H9 (cell line): Measurements from ENCODE around the gene ZBTB43. TPM values are rescaled to one million over a fixed set of nuclear protein-coding genes. Genes with fewer than 3 reads are reported as not detected.

Experiments used
- DNase-seq: peaks from one replicate; pipeline ENCODE4 v3.0.0-alpha.2; 2017
- H2AFZ ChIP-seq: one replicate; pipeline ENCODE4 v1.6.1; 2013; ENCODE audit warnings: mild to moderate bottlenecking, low read length, control low read depth, moderate library complexity
- H2AK5ac ChIP-seq: 2 replicates; pipeline ENCODE4 v1.6.1; 2013; ENCODE audit warnings: low read length, control low read depth, mixed read lengths; ENCODE audit not compliant: insufficient read length
- H2BK120ac ChIP-seq: one replicate; pipeline ENCODE4 v1.6.1; 2013; ENCODE audit warnings: low read depth, mild to moderate bottlenecking, low read length, control low read depth, inconsistent platforms; ENCODE audit not compliant: poor library complexity, severe bottlenecking
- H2BK12ac ChIP-seq: 2 replicates; pipeline ENCODE4 v1.6.1; 2013; ENCODE audit warnings: low read length, control low read depth, mixed read lengths, low read depth; ENCODE audit not compliant: insufficient read length
- H2BK15ac ChIP-seq: 2 replicates; pipeline ENCODE4 v1.6.1; 2013; ENCODE audit warnings: low read depth, low read length, control low read depth
- H2BK20ac ChIP-seq: one replicate; pipeline ENCODE4 v1.6.1; 2013; ENCODE audit warnings: low read depth, mild to moderate bottlenecking, low read length, control low read depth, inconsistent platforms; ENCODE audit not compliant: poor library complexity, severe bottlenecking
- H2BK5ac ChIP-seq: 2 replicates; pipeline ENCODE4 v1.6.1; 2013; ENCODE audit warnings: low read length, control low read depth, mixed read lengths; ENCODE audit not compliant: insufficient read length
- H3K14ac ChIP-seq: 2 replicates; pipeline ENCODE4 v1.6.1; 2013; ENCODE audit warnings: low read length, control low read depth; ENCODE audit not compliant: insufficient read depth
- H3K18ac ChIP-seq: 2 replicates; pipeline ENCODE4 v1.6.1; 2013; ENCODE audit warnings: low read depth, mild to moderate bottlenecking, mixed read lengths, low read length, control low read depth; ENCODE audit not compliant: insufficient read length
- H3K23ac ChIP-seq: 2 replicates; pipeline ENCODE4 v1.6.1; 2013; ENCODE audit warnings: low read length, control low read depth, mixed read lengths, low read depth; ENCODE audit not compliant: insufficient read length
- H3K23me2 ChIP-seq: 2 replicates; pipeline ENCODE4 v1.6.1; 2013; ENCODE audit warnings: low read depth, mild to moderate bottlenecking, mixed read lengths, low read length, control low read depth; ENCODE audit not compliant: insufficient read length, poor library complexity, severe bottlenecking
- H3K27ac ChIP-seq: 2 replicates; pipeline ENCODE4 v1.5.1; 2013; ENCODE audit warnings: low read length, control low read depth, mixed read lengths, low read depth; ENCODE audit not compliant: insufficient read length
- H3K27me3 ChIP-seq: 2 replicates; pipeline ENCODE4 v1.6.1; 2013; ENCODE audit warnings: low read length, control low read depth, inconsistent platforms; ENCODE audit not compliant: insufficient read depth
- H3K4ac ChIP-seq: 2 replicates; pipeline ENCODE4 v1.6.1; 2013; ENCODE audit warnings: low read depth, mild to moderate bottlenecking, control low read depth, inconsistent platforms, low read length, moderate library complexity
- H3K4me1 ChIP-seq: 2 replicates; pipeline ENCODE4 v1.6.1; 2013; ENCODE audit warnings: low read length, control low read depth, inconsistent platforms; ENCODE audit not compliant: insufficient read depth
- H3K4me2 ChIP-seq: 2 replicates; pipeline ENCODE4 v1.6.1; 2013; ENCODE audit warnings: low read length, control low read depth, mixed read lengths; ENCODE audit not compliant: insufficient read length, insufficient read depth
- H3K56ac ChIP-seq: 2 replicates; pipeline ENCODE4 v1.6.1; 2013; ENCODE audit warnings: low read depth, mild to moderate bottlenecking, mixed read lengths, low read length, control low read depth; ENCODE audit not compliant: insufficient read length
- H3K79me1 ChIP-seq: 2 replicates; pipeline ENCODE4 v1.6.1; 2013; ENCODE audit warnings: low read depth, mild to moderate bottlenecking, moderate library complexity, low read length, control low read depth, inconsistent platforms; ENCODE audit not compliant: insufficient read depth, poor library complexity, severe bottlenecking
- H3K79me2 ChIP-seq: 2 replicates; pipeline ENCODE4 v1.6.1; 2013; ENCODE audit warnings: low read length, control low read depth, inconsistent platforms; ENCODE audit not compliant: insufficient read depth
- H3K9ac ChIP-seq: 2 replicates; pipeline ENCODE4 v1.6.1; 2013; ENCODE audit warnings: low read length, control low read depth, mixed read lengths; ENCODE audit not compliant: insufficient read length; ENCODE audit errors: extremely low read depth
- H3K9me3 ChIP-seq: one replicate; pipeline ENCODE4 v1.6.1; 2013; ENCODE audit warnings: low read depth, low read length, inconsistent platforms; ENCODE audit not compliant: control insufficient read depth
- H3T11ph ChIP-seq: one replicate; pipeline ENCODE4 v1.6.1; 2013; ENCODE audit warnings: mild to moderate bottlenecking, low read length, control low read depth, inconsistent platforms
- H4K20me1 ChIP-seq: one replicate; pipeline ENCODE4 v1.6.1; 2013; ENCODE audit not compliant: control insufficient read depth, insufficient read length, insufficient read depth
- H4K5ac ChIP-seq: 2 replicates; pipeline ENCODE4 v1.6.1; 2013; ENCODE audit warnings: low read depth, mild to moderate bottlenecking, mixed read lengths, low read length, control low read depth; ENCODE audit not compliant: insufficient read length
- H4K8ac ChIP-seq: replicated peaks from 2 replicates; pipeline ENCODE4 v1.6.1; 2013; ENCODE audit warnings: low read length, control low read depth, mixed read lengths, low read depth; ENCODE audit not compliant: insufficient read length
- H4K91ac ChIP-seq: 2 replicates; pipeline ENCODE4 v1.6.1; 2013; ENCODE audit warnings: low read depth, mild to moderate bottlenecking, moderate library complexity, mixed read lengths, low read length, control low read depth; ENCODE audit not compliant: insufficient read length
- H3K27ac Mint-ChIP-seq, 3 experiments: 2 replicates in 2 of 3; 3 replicates in 1 of 3; pipeline ENCODE4 v1.8.0; 2020 to 2021; ENCODE audit warnings: mixed read lengths in 3 of 3, mild to moderate bottlenecking in 1 of 3, moderate library complexity in 1 of 3
- H3K27me3 Mint-ChIP-seq: 2 replicates; pipeline ENCODE4 v1.8.0; 2021; ENCODE audit warnings: low read depth, mild to moderate bottlenecking, moderate library complexity, mixed read lengths
- H3K36me3 Mint-ChIP-seq, 3 experiments: 2 replicates in 2 of 3; 3 replicates in 1 of 3; pipeline ENCODE4 v1.8.0; 2020 to 2021; ENCODE audit warnings: low read depth in 3 of 3, mixed read lengths in 3 of 3; ENCODE audit not compliant: insufficient read depth in 1 of 3
- H3K4me1 Mint-ChIP-seq, 2 experiments: 2 replicates each; pipeline ENCODE4 v1.8.0; 2020; ENCODE audit warnings: mixed read lengths in 2 of 2
- H3K4me3 Mint-ChIP-seq, 2 experiments: 2 replicates in 1 of 2; 3 replicates in 1 of 2; pipeline ENCODE4 v1.8.0; 2020 to 2021; ENCODE audit warnings: mild to moderate bottlenecking in 2 of 2, mixed read lengths in 2 of 2, moderate library complexity in 1 of 2
- H3K9me3 Mint-ChIP-seq, 2 experiments: 2 replicates in 1 of 2; 3 replicates in 1 of 2; pipeline ENCODE4 v1.8.0; 2020; ENCODE audit warnings: mild to moderate bottlenecking in 2 of 2, mixed read lengths in 2 of 2, moderate library complexity in 1 of 2
- WGBS: extraction: QIAGEN DNeasy Blood & Tissue Kit; methylation state at CpG from one replicate; pipeline ENCODE4 v1.1.7; 2013; ENCODE audit warnings: missing lambda C conversion rate, low lambda C conversion rate, mixed read lengths; ENCODE audit not compliant: insufficient read length; ENCODE audit errors: extremely low coverage; 5-methylcytosine and 5-hydroxymethylcytosine counted together
- total RNA-seq: library from RNA; stranded (reverse); gene quantifications from 2 replicates; pipeline ENCODE4 v1.2.1, GENCODE V29; 2021
- TF ChIP-seq, protein P1 (sequence below): fragments of 200-600 bp; sonication (generic); conservative IDR thresholded peaks from 3 replicates; pipeline ENCODE4 v1.8.0; 2021; ENCODE audit warnings: antibody characterized with exemption, mild to moderate bottlenecking

ZBTB43 gene
- total RNA-seq, 1 experiment from 2014 or later, result 15.7 TPM

DNA sequence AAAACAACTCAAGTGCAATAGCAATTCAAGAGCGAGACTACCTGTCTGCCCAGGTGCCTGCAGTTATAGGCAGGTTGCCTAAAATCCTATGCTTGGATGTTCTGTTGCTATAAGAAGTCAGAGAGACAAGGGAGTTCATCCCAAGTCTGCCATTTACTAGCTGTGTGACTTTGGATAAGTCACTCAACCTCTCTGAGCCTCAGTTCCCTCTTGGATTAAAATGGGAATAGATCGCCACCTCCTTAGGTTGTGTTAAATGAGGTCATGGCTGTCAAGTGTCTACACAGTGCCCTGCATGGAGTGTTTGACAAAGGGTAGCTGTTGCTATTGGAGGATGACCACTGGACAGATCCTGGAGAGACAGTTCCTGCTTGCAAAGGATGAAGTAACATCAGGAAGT, 54.3 kb downstream of the ZBTB43 start:
- Histone ChIP-seq H3K79me2 (peaks cover 5% of the 10 kb centered on the region; the same call in 1 of the 2 replicates), H2BK20ac (no peak overlapping the region)
- H3K4me1 Mint-ChIP-seq, result peaks cover 30 to 40% of the 10 kb centered on the region in 2 experiments

More for the DNA sequence above, 54.3 kb downstream of the ZBTB43 start:
- no peaks in the 10 kb centered on the region for H3K79me1 ChIP-seq
- no peak overlapping the region for H3K4me2 ChIP-seq
- WGBS, result no CpG with 5 or more reads among the region's 2 CpGs
- Mint-ChIP-seq H3K27me3 (peaks cover 18% of the 10 kb centered on the region), H3K9me3 (no peaks in the 10 kb centered on the region), H3K27ac (no peak overlapping the region), H3K4me3 (peak overlapping the region; percentile 77 to 86; a peak in 4 of 5 replicates), H3K36me3 (peaks cover 0 to 3% (median 0%) of the 10 kb centered on the region in 3 experiments; a peak in 3 of 7 replicates)
- no peak overlapping the region for H3K27ac ChIP-seq
- no peak overlapping the region for H2AFZ ChIP-seq
- DNase-seq, result no peak
- no peak overlapping the region for H3K14ac ChIP-seq
- no peaks in the 10 kb centered on the region for H3K27me3 ChIP-seq
- H2BK15ac ChIP-seq, result no peak overlapping the region
- no peak overlapping the region for H2BK120ac ChIP-seq
- H3K18ac ChIP-seq, result no peak overlapping the region
- no peak overlapping the region for H4K5ac ChIP-seq
- no peak overlapping the region for H2BK12ac ChIP-seq
- H3K9me3 ChIP-seq, result no peaks in the 10 kb centered on the region
- H2AK5ac ChIP-seq, result no peak overlapping the region
- H4K20me1 ChIP-seq, result no peaks in the 10 kb centered on the region
- no peak overlapping the region for H3T11ph ChIP-seq
- H2BK5ac ChIP-seq, result no peak overlapping the region
- TF ChIP-seq, protein P1, sequence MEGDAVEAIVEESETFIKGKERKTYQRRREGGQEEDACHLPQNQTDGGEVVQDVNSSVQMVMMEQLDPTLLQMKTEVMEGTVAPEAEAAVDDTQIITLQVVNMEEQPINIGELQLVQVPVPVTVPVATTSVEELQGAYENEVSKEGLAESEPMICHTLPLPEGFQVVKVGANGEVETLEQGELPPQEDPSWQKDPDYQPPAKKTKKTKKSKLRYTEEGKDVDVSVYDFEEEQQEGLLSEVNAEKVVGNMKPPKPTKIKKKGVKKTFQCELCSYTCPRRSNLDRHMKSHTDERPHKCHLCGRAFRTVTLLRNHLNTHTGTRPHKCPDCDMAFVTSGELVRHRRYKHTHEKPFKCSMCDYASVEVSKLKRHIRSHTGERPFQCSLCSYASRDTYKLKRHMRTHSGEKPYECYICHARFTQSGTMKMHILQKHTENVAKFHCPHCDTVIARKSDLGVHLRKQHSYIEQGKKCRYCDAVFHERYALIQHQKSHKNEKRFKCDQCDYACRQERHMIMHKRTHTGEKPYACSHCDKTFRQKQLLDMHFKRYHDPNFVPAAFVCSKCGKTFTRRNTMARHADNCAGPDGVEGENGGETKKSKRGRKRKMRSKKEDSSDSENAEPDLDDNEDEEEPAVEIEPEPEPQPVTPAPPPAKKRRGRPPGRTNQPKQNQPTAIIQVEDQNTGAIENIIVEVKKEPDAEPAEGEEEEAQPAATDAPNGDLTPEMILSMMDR, result no peak
- H3K9ac ChIP-seq, result no peak overlapping the region
- H4K91ac ChIP-seq, result no peak overlapping the region
- no peak overlapping the region for H4K8ac ChIP-seq
- H3K23ac ChIP-seq, result no peak overlapping the region
- H3K4ac ChIP-seq, result no peak overlapping the region
- H3K23me2 ChIP-seq, result peaks cover 12% of the 10 kb centered on the region
- no peak overlapping the region for H3K56ac ChIP-seq
- H3K4me1 ChIP-seq, result no peaks in the 10 kb centered on the region; the same call in 1 of the 2 replicates
